GM21619 (cell line): ENCODE data around the gene MAP3K9.

ENCODE experiments used
- ATAC-seq: cut with Tn5 transposase; IDR thresholded peaks from one replicate; pipeline ENCODE4 v1.9.1; 2021; ENCODE audit not compliant: unreplicated experiment

The MAP3K9 gene

DNA sequence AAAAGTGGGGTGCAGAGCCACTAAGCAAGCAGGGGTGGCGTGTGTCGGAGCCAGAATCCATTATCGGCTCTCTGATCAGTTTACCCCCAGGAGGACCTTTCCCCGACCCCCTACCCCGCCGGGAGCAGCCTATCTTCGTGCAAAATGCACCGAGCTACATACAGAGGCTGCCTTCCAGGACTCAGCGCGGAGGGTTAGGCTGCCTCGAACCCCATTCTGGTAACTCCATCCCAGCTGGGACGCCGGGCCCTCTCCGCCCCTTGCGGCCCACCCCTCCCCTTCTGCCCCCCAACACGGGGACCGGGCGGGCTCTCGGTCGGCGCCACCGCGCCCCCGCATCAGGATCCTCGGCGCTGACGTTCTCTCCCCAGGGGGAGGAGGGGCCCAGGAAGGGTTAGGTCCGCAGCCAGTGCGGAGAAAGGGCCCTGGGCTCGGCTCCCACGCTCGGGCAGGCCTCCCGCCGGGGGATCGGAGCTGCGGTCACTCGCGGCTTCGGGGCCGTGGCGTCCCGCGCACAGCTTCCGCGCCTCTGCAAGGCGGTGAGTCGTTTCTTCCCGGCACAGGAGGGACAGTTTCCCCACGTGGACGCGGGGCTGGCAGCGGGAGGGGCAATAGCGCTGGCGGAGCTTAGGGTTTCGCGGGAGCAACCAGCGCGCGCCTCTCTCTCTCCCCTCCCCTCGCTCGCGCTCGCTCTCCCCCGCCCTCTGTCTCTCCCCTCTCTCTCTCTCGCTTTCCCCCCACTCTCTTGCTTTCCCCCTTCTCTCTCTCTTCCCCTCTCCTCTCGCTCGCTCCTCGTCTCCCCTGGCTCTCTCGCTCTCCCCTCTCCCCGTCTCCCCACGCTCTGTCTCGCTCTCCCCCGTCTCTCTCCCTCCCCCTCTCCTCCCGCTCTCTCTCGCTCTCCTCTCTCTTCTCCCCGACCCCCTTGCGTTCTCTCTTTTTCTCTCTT is 12.5 kb upstream of the MAP3K9 start:
- no peak for ATAC-seq

DNA sequence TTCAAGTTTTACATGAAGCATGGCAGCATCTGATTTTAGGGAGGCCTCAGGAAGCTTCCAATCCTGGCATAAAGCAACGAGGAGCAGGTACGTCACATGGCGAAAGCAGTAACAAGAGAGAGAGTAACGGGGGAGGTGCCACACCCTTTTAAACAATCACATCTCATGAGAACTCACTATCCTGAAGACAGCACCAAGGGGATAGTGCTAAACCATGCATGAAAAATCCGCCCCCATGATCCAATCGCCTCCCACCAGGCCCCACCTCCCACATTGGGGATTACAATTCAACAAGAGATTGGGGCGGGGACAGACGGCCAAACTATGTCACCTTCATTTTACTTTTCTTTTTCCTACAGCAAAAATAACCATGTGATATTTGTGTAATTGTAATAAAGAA is 7.2 kb upstream of the MAP3K9 start:
- ATAC-seq: no peak

DNA sequence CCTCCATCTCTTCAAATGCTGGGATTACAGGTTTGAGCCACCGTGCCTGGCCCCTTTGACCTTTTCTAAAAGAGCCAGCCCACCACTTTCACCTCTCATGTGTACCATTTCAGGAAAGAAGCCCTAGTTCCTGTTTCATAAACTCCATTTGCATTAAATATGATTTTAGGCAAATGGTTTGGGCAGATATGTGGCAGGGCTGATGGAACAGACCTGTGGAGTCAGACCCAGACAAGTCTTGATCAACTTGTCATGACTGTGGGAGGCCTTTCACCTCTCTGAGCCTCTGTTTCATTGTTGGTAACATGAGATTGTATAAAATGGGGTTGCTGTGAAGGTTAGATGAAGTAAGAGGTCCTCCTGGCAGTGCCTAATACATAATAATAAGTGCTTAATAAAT is 5.2 kb upstream of the MAP3K9 start:
- ATAC-seq: no peak

DNA sequence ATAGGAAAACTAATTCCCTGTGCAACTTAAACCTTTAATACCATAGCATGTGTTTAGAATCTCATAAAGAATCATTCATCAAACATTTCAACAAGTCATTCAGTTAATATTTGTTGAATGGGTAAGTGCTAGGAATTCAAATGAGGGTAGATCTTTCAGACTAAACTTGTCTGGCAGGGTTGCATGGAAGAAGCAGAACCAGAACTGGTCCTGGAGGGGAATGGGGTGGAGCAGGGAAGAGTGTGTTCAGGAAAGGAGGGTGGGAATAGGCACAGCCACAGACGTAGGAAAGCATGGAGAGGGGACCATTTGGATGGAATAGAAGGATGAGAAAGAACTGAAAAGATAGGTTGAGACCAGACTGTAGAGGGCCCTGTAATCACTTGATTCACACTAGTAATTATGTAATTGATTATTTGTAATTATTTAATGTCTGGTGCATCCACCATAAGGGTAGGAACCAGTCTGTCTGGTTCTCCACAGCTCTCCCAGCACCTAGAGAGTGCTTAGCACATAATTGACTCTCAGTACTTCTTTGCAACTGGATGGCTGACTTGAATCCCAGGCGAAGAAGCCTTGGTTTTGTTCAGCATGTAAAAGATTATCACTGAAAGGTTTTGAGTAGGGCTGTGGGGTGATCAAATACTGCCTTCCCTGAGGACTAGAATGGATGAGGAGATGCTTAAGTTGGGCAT is 3.0 kb upstream of the MAP3K9 start:
- ATAC-seq: no peak

DNA sequence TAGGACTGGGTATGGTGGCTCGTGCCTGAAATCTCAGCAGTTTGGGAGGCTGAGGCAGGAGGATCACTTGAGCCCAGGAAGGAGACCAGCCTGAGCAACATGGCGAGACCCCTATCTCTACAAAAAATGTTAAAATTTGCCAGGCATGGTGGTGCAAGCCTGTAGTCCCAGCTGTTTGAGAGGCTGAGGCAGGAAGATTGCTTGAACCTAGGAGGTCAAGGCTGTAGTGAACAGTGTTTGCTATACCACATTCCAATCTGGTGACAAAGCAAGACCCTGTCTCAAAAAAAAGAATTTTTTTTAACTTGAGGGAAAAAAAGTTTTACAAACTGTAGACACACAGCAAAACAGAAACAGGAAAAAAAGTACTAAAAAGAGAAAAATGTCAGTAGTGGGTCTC is 2.3 kb upstream of the MAP3K9 start:
- ATAC-seq: no peak

DNA sequence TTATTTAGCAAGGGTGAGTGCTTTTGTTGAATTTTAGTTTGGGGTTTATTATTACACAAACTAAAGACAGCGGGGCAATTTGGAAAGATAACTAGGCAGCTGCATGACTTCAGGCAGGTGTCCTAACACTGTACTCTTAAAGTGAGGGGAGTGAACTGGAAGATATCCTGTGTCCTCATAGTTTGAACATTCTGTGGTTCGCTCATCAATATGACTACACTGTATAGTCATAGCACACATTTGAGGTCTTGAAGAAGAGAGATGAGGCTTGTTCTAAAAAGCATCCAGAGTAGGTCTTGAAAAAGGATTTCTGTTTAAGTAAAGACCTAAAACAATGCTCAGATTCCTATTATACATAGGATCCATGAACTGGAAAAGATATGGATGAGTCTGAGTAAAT is 1.7 kb upstream of the MAP3K9 start:
- ATAC-seq: no peak

DNA sequence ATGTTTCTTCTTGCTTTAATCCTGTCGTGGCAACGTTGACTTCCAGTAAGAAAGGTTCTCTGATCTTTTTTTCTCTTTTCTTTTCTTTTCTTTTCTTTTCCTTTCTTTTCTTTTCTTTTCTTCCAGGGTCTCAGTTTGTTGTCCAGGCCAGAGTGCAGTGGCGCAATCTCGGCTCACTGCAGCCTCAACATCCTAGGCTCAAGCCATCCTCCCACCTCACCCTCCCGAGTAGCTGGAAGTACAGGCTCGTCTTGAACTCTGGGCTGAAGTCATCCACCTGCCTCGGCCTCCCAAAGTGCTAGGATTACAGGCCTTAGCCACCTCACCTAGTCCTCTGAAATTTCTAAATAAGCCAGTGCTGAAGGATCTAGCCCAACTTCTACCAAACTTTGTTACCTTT is 1.3 kb upstream of the MAP3K9 start:
- no peak for ATAC-seq

DNA sequence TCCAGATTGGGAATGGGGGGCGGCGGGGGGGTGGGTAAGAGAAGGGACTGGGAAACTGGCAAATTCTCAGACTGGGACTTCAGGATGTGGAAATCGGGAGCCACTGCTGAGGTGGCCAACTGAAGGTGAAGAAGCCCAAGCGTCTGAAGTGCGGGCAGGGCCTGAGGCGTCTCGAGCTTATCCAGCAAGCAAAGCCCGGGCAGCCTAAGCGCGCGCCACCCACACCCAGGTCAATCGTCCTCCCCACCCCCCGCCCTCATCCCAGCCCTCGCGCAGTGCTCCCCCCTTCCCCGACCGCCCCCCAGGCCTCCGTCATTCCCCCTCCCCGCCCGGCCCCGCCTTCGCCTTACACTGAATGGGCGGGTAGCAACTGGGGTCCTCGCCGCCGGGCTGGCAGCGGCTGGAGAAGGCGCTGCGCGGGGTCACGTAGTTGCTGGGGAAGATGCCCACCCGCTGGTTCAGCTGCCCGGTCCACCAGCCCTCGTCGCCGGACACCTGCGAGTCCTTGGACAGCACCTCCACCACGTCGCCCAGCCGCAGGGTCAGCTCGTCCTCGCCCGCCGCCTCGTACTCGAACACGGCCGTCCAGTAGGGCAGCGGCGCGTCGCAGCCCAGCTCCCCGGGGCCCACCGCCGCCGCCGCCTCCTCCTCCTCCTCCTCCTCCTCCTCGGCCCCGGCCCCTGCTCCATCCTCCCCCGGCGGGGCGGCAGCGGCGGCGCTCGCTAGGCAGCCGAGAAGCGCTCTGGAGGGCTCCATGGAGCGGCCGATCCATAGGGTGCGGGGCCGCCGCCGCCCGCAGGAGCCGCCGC is 693 bp downstream of the MAP3K9 start:
- ATAC-seq: peak; percentile 21

DNA sequence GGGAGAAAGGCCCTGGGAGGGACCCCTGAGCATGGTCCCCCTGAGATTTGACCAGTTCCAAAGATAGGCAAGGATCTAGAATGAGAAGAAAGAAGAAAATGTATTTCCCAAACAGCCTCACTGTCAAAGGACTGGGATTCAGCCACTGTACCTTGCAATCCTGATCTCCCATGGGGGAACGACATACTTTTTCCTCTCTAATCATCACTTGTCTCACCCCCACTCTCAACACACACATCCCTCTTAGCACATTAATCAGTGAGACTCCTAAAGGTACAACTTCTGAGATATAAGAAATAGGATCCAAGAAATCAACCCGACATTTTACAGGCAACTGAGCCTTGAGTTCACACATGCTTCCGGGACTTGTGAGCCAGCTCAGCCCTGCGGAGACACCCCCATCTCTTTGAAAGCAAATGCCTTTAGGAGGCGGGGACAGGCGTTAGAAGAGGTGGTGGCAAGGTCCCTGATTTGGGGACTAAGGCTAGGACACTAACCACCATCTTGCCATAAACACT is 1.4 kb downstream of the MAP3K9 start:
- ATAC-seq: no peak

DNA sequence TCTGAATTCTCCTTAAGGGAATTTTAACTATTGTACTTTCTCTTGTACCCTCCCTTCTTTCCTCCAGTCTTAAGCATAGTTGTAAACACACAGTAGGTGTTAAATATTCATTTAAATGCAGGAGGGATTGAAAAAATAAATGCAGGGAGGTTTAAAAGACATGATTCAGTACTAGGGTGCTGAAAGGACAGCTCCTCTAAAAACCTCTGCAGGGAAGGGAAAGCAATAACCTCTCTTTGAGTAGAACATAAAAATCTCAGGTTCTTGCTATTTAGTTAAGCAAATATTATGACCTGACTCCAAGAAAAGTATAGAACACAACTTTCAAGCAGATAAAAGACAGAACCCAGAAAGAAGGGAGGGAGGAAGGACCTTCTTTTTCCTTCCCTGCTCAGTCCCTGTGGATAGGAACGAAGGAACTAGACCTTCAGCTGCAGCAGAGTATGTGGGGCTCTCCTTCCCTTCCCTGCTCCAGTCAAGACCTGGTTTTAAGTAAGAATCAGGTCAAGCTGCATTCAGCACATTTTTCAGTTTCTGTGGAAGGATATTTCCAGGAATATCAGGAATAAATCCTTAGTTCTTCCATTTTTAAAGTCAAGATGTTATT is 4.7 kb downstream of the MAP3K9 start:
- ATAC-seq: no peak

DNA sequence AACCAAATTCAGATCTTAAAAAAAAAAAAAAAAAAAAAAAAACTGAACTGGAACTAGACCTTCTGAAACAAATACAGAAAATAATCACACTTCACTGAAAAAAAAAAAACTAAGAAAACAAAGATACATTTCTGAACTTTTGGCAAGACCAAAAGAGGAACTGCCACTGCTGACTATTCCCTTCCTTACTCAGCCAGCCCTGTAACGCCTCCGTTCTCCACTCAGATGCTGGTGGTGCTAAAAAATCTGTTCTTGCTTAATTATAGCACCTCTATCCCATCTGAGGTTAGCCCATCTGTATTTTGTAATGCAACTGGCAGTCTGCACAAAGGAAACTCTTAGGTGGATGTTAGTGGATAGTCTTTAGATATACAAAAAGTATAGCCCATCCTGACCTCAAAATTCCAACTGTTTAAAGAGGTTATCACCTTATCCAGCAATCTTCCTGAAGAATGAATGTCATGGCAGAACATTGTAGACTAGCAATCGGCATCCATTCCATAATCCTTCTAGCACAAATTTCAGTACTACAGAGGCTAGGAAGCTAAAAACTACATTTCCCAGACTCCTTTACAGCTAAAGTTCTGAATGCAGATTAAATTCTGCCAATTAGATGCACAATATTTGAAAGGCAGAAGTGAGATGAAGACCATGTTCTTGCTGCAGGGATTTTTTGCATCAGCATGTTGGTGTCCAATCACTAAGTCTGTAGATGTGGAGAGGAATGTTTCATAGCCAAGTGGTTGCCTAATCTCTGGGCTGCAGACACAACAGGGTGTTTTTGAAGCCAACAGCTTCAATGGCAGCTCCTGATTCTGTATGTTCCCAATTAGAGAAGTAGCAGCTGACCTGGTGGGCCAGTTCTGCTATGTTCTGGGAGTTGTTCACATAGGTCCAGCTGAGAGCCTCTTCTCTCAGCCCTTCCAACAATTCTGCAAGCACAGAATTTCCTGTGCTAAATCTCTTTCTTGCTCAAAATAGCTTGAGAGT is 5.7 kb downstream of the MAP3K9 start:
- ATAC-seq: peak; percentile 74

DNA sequence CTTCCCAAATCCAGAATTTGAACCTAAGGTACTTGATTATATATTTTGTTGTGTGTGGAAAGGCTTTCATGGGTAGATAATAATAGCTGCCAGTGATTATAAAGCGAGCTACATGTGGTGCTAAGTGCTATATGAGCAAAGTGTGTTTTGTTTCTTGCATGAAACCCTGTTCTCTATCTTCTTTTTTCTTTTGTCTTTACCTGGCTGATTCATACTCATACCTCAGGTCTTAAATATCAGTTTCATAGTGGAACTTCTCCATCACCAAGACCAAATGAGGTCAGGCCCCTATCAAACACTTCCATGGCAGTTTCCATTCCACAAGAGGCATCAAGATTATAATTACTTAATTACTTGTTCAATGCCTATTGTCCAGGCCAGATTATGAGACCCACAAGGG is 6.9 kb downstream of the MAP3K9 start:
- no peak for ATAC-seq

DNA sequence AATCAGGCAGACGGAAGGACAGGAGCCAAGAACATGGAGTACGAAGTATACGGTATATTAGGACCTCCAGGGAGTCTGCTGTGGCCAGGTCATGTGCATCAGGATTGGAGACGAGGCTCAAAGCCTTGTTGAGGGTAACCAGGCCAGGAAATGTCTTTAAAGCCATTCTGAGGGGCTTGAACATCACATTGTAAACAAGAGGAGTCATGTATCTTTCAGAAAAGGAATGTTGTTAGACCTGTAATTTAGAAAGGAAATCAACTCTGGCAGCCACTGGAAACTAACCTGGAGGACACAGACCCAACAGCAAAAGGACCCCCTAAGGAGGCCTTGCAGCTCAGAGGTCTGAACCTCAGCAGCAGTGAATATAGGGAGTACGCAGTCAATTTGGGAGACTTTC is 7.5 kb downstream of the MAP3K9 start:
- no peak for ATAC-seq

DNA sequence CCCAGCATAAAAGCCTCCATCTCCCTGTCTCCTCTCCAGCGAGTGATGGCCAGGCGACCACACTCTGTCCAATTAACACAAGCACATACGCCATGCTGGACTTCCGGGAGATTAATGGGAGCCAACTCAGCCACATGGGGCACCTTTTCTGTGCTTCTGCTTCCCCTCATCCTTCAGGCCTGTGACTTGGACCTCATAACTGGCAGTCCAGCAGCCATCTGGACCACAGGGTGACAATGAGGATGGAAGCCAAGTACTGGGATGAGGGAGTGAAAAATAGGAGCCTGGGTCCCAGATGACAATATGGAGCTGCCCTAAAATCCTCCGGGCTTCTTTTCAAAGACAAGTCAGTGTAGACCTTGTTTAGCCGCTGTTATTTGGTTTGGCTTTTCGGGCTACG is 12.8 kb downstream of the MAP3K9 start:
- ATAC-seq: no peak

DNA sequence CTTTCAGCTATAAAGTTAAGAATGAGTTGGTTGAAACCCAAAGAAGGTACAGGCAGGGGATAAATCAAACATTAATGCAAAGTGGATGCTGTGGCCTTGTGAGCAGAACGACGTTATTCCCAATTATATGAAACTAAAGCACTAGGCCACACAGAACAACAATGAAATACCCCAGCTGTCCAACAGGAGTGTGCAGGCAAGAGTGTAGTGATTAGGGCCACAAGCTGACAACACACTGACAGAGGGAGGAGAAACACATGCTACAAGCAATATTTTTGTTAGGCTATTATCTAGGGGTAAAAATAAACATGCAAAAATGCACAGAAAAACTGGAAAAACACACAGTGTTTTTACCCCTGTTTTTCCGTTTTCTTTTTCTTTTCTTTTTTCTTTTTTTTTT is 15.0 kb downstream of the MAP3K9 start:
- no peak for ATAC-seq

DNA sequence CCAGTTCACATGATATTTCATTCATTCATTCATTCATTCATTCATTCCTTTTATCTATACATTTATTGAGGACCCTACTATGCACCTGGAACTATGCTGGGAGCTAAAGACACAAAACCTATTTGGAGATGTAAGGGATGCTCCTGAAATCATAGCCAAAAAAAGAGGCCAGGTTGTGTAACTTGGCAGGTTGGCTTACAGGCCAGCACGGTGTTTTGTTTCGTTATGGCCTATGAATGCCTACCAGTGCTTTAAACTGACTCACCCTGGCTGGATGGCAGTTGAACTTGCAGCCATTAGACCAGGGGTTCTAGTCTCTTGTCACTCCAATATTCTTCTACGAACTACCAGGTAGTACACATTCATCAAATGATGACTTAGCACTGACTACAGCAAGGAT is 15.7 kb downstream of the MAP3K9 start:
- no peak for ATAC-seq

DNA sequence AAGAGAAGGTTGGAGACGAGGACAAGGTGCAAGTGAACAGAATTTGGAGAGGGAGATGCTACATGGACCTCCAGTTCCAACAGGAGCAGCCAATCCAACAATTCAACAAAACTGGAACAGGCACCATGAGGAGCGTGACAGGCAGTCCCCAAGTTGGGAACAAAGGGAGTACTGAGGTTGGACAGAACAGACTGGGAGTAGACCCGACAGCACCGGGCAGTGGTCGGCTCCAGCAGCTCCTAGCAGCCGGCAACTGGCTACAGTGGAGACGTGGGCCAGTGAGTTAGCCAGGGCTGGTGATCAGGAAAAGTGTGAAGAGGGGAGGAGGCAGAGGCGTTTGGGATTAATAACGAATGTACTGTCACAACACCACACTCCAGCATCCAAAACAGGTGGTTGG is 16.4 kb downstream of the MAP3K9 start:
- no peak for ATAC-seq

DNA sequence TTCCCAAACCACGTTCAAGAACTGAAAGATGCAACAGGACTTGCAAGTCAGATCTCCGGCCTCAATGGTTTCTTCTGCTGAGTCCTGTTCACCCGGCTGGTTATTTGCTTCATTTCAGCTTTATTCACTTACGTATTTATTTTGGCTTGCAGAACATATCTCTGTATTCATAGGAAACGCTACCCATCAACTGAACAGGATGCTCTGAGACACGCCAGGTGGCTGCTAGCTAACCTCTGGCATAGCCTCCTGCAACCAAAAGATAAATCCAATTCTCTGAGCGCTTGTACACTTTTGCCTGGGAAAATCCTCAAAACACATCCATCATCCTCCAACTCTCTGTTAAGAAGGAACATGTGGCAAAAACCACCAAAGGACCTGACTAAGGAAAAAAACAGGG is 17.3 kb downstream of the MAP3K9 start:
- no peak for ATAC-seq

DNA sequence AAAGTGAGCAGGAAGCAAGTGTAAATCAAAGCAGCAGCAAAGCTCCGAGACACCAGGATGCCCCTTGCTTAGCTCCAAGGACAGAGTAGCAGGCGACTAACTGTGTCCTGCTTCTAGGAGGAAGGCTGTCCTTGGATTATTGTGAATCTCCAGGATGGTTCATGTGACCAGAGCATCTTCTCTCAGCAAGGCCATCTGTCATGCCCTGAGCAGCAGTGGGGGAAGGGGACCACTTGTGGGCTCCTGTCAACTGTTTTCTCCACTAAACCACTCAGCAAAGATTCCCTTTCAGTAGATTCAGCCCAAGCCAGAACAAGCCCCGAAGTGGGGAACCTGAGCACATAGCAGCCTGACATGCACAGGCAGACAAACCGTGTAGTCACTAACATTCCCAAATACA is 19.4 kb downstream of the MAP3K9 start:
- no peak for ATAC-seq

DNA sequence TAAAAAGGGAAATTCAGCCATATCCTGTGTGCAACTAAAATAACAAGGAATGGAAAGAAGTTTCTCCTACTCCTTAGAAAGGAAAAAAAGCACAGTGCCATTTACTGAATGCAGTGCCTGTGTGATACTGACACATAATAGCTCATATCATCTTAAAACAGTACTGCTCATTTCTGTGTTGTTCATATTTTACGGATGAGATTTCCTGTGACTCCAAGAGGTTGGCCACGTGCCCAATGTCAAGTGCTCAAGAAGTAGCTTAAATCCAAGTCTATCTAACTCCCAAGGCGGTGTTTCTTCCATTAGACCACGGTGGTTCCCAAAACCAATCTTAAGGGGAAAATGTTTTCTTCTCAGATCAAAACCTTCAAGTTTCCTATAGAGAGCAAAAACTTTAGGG is 20.0 kb downstream of the MAP3K9 start:
- ATAC-seq: no peak
